ENCODE data around the gene CADPS2.

The CADPS2 gene

DNA sequence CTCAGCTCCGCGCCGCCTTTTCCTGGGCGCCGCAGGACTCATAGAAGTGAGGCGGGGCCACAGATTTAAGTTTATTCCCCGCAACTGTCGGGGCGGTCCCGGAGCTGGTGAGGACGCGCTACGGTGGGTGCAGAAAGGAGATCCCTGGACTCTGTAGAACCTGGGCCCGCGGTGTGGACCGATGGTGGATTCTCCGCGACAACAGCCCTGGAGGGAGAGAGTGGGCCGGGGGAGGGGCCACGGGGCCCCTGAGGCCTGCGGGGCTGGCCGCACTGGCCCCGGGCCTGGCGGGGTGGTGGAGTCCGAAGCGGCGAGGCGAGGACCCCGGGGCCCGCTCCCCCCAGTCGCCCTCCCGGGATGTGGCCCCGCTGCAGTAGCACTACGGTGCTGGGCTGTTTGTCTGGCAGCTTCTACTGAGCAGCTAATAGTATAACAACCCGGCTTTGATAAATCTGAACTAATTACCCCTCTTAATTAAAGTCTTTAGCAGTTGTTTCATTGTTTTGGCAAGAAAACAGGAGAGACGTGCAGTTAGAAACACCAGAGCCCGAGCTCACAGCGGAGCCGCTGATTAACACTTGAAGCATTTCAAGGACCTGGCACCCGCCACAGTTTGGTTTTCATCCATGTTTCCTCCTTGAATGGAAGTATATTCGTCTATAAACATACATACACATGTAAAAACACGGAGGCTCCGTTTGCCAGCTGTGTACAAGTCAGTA lies 585.9 kb downstream of the CADPS2 start:
- Histone ChIP-seq H3K9ac (ENCODE audit: low read depth, low read length, poor library complexity, severe bottlenecking) (no peak overlapping the region), H3K9me2 (replicated peaks; ENCODE audit: low read depth, low read length) (no peaks in the 10 kb centered on the region), H3K4me3 (ENCODE audit: low read length, poor library complexity, severe bottlenecking) (no peak overlapping the region), H3K36me3 (ENCODE audit: insufficient read depth, low read length) (no peaks in the 10 kb centered on the region), H3K9me3 (ENCODE audit: insufficient read depth, low read depth, low read length) (no peaks in the 10 kb centered on the region), H4K20me1 (ENCODE audit: insufficient read depth, low read length, poor library complexity, severe bottlenecking) (no peaks in the 10 kb centered on the region), H3K27me3 (ENCODE audit: insufficient read depth, low read length, poor library complexity, severe bottlenecking) (no peaks in the 10 kb centered on the region), H3K79me2 (ENCODE audit: insufficient read depth, low read length) (no peaks in the 10 kb centered on the region), H3K4me2 (ENCODE audit: low read depth, low read length, poor library complexity, severe bottlenecking) (no peak overlapping the region), H3F3A (ENCODE audit: low read depth) (no peaks in the 10 kb centered on the region), H2AFZ (ENCODE audit: low read length) (no peak overlapping the region), H3K4me1 (ENCODE audit: insufficient read depth, low read length, poor library complexity, severe bottlenecking) (no peaks in the 10 kb centered on the region)
- TF ChIP-seq, protein P1, sequence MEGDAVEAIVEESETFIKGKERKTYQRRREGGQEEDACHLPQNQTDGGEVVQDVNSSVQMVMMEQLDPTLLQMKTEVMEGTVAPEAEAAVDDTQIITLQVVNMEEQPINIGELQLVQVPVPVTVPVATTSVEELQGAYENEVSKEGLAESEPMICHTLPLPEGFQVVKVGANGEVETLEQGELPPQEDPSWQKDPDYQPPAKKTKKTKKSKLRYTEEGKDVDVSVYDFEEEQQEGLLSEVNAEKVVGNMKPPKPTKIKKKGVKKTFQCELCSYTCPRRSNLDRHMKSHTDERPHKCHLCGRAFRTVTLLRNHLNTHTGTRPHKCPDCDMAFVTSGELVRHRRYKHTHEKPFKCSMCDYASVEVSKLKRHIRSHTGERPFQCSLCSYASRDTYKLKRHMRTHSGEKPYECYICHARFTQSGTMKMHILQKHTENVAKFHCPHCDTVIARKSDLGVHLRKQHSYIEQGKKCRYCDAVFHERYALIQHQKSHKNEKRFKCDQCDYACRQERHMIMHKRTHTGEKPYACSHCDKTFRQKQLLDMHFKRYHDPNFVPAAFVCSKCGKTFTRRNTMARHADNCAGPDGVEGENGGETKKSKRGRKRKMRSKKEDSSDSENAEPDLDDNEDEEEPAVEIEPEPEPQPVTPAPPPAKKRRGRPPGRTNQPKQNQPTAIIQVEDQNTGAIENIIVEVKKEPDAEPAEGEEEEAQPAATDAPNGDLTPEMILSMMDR (conservative IDR thresholded peaks at IDR 0.05; ENCODE audit: low read length), result no peak
- no peak for TF ChIP-seq EZH2phosphoT487 (IDR thresholded peaks at IDR 0.05; ENCODE audit: borderline replicate concordance)

DNA sequence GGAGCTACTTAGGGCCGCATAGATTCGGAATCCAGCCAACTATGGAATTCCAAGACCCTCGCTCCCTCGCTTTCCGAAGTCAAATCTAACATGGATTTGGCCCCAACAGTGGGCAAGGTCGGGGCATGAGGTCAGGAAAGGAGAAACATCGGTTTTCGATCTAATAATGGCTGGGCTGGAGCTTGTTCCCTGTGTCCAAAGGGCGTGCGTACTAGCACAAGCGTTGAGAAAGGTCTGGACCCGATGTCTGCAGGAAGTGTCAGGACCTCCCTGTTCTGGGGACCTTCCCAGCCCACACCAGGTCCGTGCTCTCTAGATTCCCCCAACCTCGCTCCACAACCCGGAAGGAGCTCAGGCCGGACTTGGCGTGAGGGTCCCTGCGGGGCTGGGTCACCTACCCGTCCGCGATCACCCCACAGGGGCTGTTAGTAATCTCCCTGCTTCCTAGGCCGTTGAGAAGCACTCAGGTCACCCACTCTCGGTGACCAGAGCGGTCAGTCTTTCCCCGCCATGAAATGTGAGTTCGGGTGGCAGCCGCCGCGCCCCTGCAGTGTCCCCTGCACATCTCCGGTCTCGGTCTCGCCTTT lies 586.5 kb downstream of the CADPS2 start:
- Histone ChIP-seq H3F3A (ENCODE audit: low read depth) (no peaks in the 10 kb centered on the region), H3K9me3 (ENCODE audit: insufficient read depth, low read depth, low read length) (no peaks in the 10 kb centered on the region), H3K4me1 (ENCODE audit: insufficient read depth, low read length, poor library complexity, severe bottlenecking) (no peaks in the 10 kb centered on the region), H3K9me2 (replicated peaks; ENCODE audit: low read depth, low read length) (no peaks in the 10 kb centered on the region), H3K4me3 (ENCODE audit: low read length, poor library complexity, severe bottlenecking) (no peak overlapping the region), H2AFZ (ENCODE audit: low read length) (no peak overlapping the region), H3K4me2 (ENCODE audit: low read depth, low read length, poor library complexity, severe bottlenecking) (no peak overlapping the region), H4K20me1 (ENCODE audit: insufficient read depth, low read length, poor library complexity, severe bottlenecking) (no peaks in the 10 kb centered on the region), H3K27me3 (ENCODE audit: insufficient read depth, low read length, poor library complexity, severe bottlenecking) (no peaks in the 10 kb centered on the region), H3K9ac (ENCODE audit: low read depth, low read length, poor library complexity, severe bottlenecking) (no peak overlapping the region), H3K79me2 (ENCODE audit: insufficient read depth, low read length) (no peaks in the 10 kb centered on the region), H3K36me3 (ENCODE audit: insufficient read depth, low read length) (no peaks in the 10 kb centered on the region)
- no peak for TF ChIP-seq EZH2phosphoT487 (IDR thresholded peaks at IDR 0.05; ENCODE audit: borderline replicate concordance)
- TF ChIP-seq, protein P1 (conservative IDR thresholded peaks at IDR 0.05; ENCODE audit: low read length), result no peak

DNA sequence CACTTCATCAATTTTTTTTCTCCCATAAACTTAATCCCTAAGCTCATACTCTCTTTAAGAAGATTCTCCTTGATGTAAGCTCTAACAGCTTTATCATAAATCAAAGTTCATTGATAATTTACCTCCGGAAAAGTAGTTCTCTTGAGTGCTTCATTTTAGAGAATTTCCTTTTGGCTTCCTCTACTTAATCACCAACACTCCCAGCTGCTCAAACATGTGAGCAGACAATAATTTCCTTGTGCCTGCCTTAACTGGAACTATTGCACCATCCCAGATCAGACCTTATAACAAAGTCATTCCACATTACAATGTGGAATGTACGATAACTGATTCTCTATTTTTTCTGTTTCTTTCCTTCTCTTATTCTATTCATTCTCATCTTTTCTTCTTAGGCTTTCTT lies 587.6 kb downstream of the CADPS2 start:
- Histone ChIP-seq H3K79me2 (ENCODE audit: insufficient read depth, low read length) (no peaks in the 10 kb centered on the region), H3K9ac (ENCODE audit: low read depth, low read length, poor library complexity, severe bottlenecking) (no peak overlapping the region), H3K27me3 (ENCODE audit: insufficient read depth, low read length, poor library complexity, severe bottlenecking) (no peaks in the 10 kb centered on the region), H3K4me1 (ENCODE audit: insufficient read depth, low read length, poor library complexity, severe bottlenecking) (no peaks in the 10 kb centered on the region), H4K20me1 (ENCODE audit: insufficient read depth, low read length, poor library complexity, severe bottlenecking) (no peaks in the 10 kb centered on the region), H3K4me2 (ENCODE audit: low read depth, low read length, poor library complexity, severe bottlenecking) (no peak overlapping the region), H3K9me2 (replicated peaks; ENCODE audit: low read depth, low read length) (no peaks in the 10 kb centered on the region), H2AFZ (ENCODE audit: low read length) (no peak overlapping the region), H3K9me3 (ENCODE audit: insufficient read depth, low read depth, low read length) (no peaks in the 10 kb centered on the region), H3F3A (ENCODE audit: low read depth) (no peaks in the 10 kb centered on the region), H3K4me3 (ENCODE audit: low read length, poor library complexity, severe bottlenecking) (no peak overlapping the region), H3K36me3 (ENCODE audit: insufficient read depth, low read length) (no peaks in the 10 kb centered on the region)
- TF ChIP-seq, protein P1 (conservative IDR thresholded peaks at IDR 0.05; ENCODE audit: low read length), result no peak
- TF ChIP-seq EZH2phosphoT487 (IDR thresholded peaks at IDR 0.05; ENCODE audit: borderline replicate concordance), result no peak

Measured in Loucy (cell line).